ENCODE measurements around the gene GLTP. TPM values are rescaled to one million over a fixed set of nuclear protein-coding genes. Genes with fewer than 3 reads are reported as not detected.
A peak's percentile ranks its signal among the peaks of the same experiment; 100 is the strongest.

The GLTP gene
- total RNA-seq, 1 experiment from 2014 or later, result 27.7 TPM

DNA sequence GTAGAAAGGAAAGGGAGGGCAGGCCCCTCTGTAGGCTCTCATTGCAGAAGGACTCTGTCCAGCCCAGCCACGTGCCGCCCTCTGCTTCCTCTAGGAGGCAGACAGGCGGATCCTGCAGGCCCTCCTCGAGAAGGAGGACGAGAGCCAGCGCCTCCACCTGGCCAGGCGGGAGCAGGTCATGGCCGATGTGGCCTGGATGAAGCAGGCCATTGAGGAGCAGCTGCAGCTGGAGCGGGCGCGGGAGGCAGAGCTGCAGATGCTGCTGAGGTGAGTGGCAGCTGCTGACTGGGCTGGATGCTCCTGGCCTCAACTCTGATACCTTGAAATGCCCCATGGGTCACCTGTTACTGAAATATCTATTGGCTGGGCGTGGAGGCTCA lies 30.6 kb upstream of the GLTP start:
- no peaks in the 10 kb centered on the region for H3K27me3 Mint-ChIP-seq (ENCODE audit: unreplicated experiment)
- no peaks in the 10 kb centered on the region for H3K9me3 Mint-ChIP-seq (ENCODE audit: low read depth, unreplicated experiment)
- CTCF ChIA-PET, result no interaction called here
- H3K4me3 Mint-ChIP-seq (ENCODE audit: low read depth, unreplicated experiment), result no peak overlapping the region
- no peak overlapping the region for H3K27ac Mint-ChIP-seq (ENCODE audit: unreplicated experiment)
- TF ChIP-seq, protein P1, sequence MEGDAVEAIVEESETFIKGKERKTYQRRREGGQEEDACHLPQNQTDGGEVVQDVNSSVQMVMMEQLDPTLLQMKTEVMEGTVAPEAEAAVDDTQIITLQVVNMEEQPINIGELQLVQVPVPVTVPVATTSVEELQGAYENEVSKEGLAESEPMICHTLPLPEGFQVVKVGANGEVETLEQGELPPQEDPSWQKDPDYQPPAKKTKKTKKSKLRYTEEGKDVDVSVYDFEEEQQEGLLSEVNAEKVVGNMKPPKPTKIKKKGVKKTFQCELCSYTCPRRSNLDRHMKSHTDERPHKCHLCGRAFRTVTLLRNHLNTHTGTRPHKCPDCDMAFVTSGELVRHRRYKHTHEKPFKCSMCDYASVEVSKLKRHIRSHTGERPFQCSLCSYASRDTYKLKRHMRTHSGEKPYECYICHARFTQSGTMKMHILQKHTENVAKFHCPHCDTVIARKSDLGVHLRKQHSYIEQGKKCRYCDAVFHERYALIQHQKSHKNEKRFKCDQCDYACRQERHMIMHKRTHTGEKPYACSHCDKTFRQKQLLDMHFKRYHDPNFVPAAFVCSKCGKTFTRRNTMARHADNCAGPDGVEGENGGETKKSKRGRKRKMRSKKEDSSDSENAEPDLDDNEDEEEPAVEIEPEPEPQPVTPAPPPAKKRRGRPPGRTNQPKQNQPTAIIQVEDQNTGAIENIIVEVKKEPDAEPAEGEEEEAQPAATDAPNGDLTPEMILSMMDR (IDR thresholded peaks at IDR 0.05; ENCODE audit: unreplicated experiment), result no peak
- BruUV-seq (replicated peaks), result no TSS peak
- intact Hi-C loops (cut with micrococcal nuclease; ENCODE audit: unreplicated experiment), result no loop called here
- H3K4me1 Mint-ChIP-seq (ENCODE audit: low read depth, unreplicated experiment), result no peaks in the 10 kb centered on the region
- peak; percentile 36 for DNase-seq
- peaks cover 40% of the 10 kb centered on the region for H3K36me3 Mint-ChIP-seq (ENCODE audit: insufficient read depth, unreplicated experiment)

DNA sequence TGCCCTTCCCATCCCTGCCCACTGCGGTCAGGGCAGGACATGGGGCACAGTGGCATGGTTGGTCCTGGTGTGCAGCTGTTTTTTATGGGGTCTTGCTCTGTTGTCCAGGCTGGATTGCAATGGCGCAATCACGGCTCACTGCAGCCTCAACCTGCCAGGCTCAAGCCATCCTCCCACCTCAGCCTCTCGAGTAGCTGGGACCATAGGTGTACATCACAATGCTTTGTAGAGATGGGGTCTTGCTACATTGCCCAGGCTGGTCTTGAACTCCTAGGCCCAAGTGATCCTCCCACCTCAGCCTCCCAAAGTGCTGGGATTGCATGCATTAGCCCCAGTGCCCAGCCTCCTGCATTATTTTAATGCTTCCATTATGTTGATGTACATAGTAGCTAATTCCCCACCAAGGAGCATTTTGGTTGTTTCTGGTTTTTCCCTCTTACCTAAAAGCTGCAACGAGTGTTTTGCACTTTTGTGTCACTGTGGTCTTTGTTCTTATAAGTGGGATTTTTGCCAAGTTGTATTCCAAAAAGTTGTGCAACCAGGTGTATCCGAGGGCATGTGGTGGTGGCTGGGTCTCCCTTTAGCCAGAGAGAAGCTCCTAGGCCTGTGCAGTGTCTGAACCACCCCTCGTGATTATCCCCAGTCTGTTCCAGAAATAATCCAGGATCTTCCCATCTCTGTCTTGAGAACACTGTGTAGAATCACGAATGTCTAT lies 30.1 kb upstream of the GLTP start:
- H3K27ac Mint-ChIP-seq (ENCODE audit: unreplicated experiment), result no peak overlapping the region
- peaks cover 36% of the 10 kb centered on the region for H3K36me3 Mint-ChIP-seq (ENCODE audit: insufficient read depth, unreplicated experiment)
- no peaks in the 10 kb centered on the region for H3K27me3 Mint-ChIP-seq (ENCODE audit: unreplicated experiment)
- no peaks in the 10 kb centered on the region for H3K4me1 Mint-ChIP-seq (ENCODE audit: low read depth, unreplicated experiment)
- BruUV-seq (replicated peaks), result no TSS peak
- intact Hi-C loops (cut with micrococcal nuclease; ENCODE audit: unreplicated experiment), result no loop called here
- H3K4me3 Mint-ChIP-seq (ENCODE audit: low read depth, unreplicated experiment), result no peak overlapping the region
- DNase-seq, result no peak
- CTCF ChIA-PET, result interaction anchor here (1.0 kb wide), 1 partner anchor 58 kb away, joined by 3 read pairs; no protein-coding TSS in a partner anchor
- TF ChIP-seq, protein P1 (IDR thresholded peaks at IDR 0.05; ENCODE audit: unreplicated experiment), result no peak
- H3K9me3 Mint-ChIP-seq (ENCODE audit: low read depth, unreplicated experiment), result no peaks in the 10 kb centered on the region

DNA sequence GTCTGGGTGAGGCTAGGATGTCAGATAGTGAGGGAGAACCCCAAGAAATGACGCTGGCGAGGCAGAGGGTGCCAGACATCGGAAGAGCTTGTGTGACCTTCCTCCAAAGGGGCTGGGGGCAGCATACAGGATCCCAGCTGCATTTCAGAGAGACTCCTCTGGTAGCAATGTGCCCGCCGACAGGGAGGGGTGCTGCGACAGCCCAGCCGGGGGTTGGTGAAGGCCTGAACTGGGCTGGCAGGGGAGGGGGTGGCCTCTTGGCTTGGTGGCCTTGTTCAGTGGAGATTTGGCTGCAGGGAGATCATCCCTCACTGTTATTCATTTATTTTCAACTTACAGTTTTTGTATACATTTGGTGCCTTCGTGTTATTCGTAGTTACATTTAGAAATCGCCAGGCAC lies 25.0 kb upstream of the GLTP start:
- TF ChIP-seq, protein P1 (IDR thresholded peaks at IDR 0.05; ENCODE audit: unreplicated experiment), result no peak
- no peaks in the 10 kb centered on the region for H3K9me3 Mint-ChIP-seq (ENCODE audit: low read depth, unreplicated experiment)
- peak overlapping the region; percentile 32 for H3K27ac Mint-ChIP-seq (ENCODE audit: unreplicated experiment)
- CTCF ChIA-PET, result no interaction called here
- no TSS peak for BruUV-seq (replicated peaks)
- no peaks in the 10 kb centered on the region for H3K27me3 Mint-ChIP-seq (ENCODE audit: unreplicated experiment)
- H3K4me3 Mint-ChIP-seq (ENCODE audit: low read depth, unreplicated experiment), result no peak overlapping the region
- intact Hi-C loops (cut with micrococcal nuclease; ENCODE audit: unreplicated experiment), result no loop called here
- DNase-seq, result no peak
- H3K4me1 Mint-ChIP-seq (ENCODE audit: low read depth, unreplicated experiment), result peaks cover 15% of the 10 kb centered on the region
- peaks cover 54% of the 10 kb centered on the region for H3K36me3 Mint-ChIP-seq (ENCODE audit: insufficient read depth, unreplicated experiment)

GRCh38 chr12:109902891-109903418 lies 22.6 kb upstream of the GLTP start:
- Mint-ChIP-seq H3K27ac (ENCODE audit: unreplicated experiment) (no peak overlapping the region), H3K27me3 (ENCODE audit: unreplicated experiment) (no peaks in the 10 kb centered on the region), H3K4me1 (ENCODE audit: low read depth, unreplicated experiment) (peaks cover 23% of the 10 kb centered on the region), H3K36me3 (ENCODE audit: insufficient read depth, unreplicated experiment) (peaks cover 58% of the 10 kb centered on the region), H3K4me3 (ENCODE audit: low read depth, unreplicated experiment) (no peak overlapping the region), H3K9me3 (ENCODE audit: low read depth, unreplicated experiment) (no peaks in the 10 kb centered on the region)
- intact Hi-C loops (cut with micrococcal nuclease; ENCODE audit: unreplicated experiment), result no loop called here
- TF ChIP-seq, protein P1 (IDR thresholded peaks at IDR 0.05; ENCODE audit: unreplicated experiment), result no peak
- DNase-seq, result no peak
- BruUV-seq (replicated peaks), result no TSS peak
- CTCF ChIA-PET, result interaction anchor here (0.5 to 0.7 kb wide), 2 partner anchors 12 to 531 kb away, joined by 3 to 4 read pairs; no protein-coding TSS in a partner anchor

Measured in Calu3 (cell line).